HepG2 (cell line): ENCODE results near the gene TSG101. TPM values are rescaled to one million over a fixed set of nuclear protein-coding genes. Genes with fewer than 3 reads are reported as not detected.
A peak's percentile ranks its signal among the peaks of the same experiment; 100 is the strongest.

Source experiments
- ATF5 ChIP-seq: sonication (generic); formaldehyde crosslinking; IDR thresholded peaks from 2 replicates; pipeline ENCODE4 v1.4.0; 2020; ENCODE audit warnings: mild to moderate bottlenecking, low read depth, missing genetic modification reagents
- CEBPG ChIP-seq: IDR thresholded peaks from 2 replicates; pipeline ENCODE4 v1.6.1; 2016
- EED ChIP-seq: sonication (generic); formaldehyde crosslinking; IDR thresholded peaks from 2 replicates; pipeline ENCODE4 v1.5.0; 2020; ENCODE audit warnings: mild to moderate bottlenecking, missing genetic modification reagents
- HNRNPH1 ChIP-seq: fragments of 200-400 bp; formaldehyde crosslinking; optimal IDR thresholded peaks from 2 replicates; pipeline ENCODE3; 2017; ENCODE audit warnings: mild to moderate bottlenecking, low read depth, low read length
- HOXA9 ChIP-seq: sonication (generic); formaldehyde crosslinking; IDR thresholded peaks from 2 replicates; pipeline ENCODE4 v1.8.1; 2022; ENCODE audit warnings: missing genetic modification reagents, mild to moderate bottlenecking, moderate library complexity, borderline replicate concordance
- NFATC3 ChIP-seq: sonication (generic); formaldehyde crosslinking; IDR thresholded peaks from 2 replicates; pipeline ENCODE4 v1.5.1; 2020; ENCODE audit warnings: mild to moderate bottlenecking, missing genetic modification reagents
- NR2C2 ChIP-seq: sonication (generic); formaldehyde crosslinking; IDR thresholded peaks from 2 replicates; pipeline ENCODE4 v1.4.0; 2020; ENCODE audit warnings: missing genetic modification reagents, mild to moderate bottlenecking, moderate library complexity, borderline replicate concordance
- PITX1 ChIP-seq: sonication (generic); formaldehyde crosslinking; IDR thresholded peaks from 2 replicates; pipeline ENCODE4 v1.5.1; 2020; ENCODE audit warnings: mild to moderate bottlenecking, missing genetic modification reagents
- POLR2G ChIP-seq: fragments of 200-400 bp; formaldehyde crosslinking; IDR thresholded peaks from 2 replicates; pipeline ENCODE4 v1.6.1; 2018; ENCODE audit warnings: mild to moderate bottlenecking, low read depth, low read length, moderate library complexity
- THAP8 ChIP-seq: sonication (generic); formaldehyde crosslinking; IDR thresholded peaks from 2 replicates; pipeline ENCODE4 v1.5.1; 2020; ENCODE audit warnings: missing genetic modification reagents, mild to moderate bottlenecking, borderline replicate concordance
- ZBTB33 ChIP-seq: sonication (generic); formaldehyde crosslinking; IDR thresholded peaks from 2 replicates; pipeline ENCODE4 v1.4.0; 2020; ENCODE audit warnings: missing genetic modification reagents
- ZNF337 ChIP-seq: sonication (generic); formaldehyde crosslinking; IDR thresholded peaks from 2 replicates; pipeline ENCODE4 v1.5.1; 2020; ENCODE audit warnings: missing genetic modification reagents, low read depth, mild to moderate bottlenecking, borderline replicate concordance
- ZNF770 ChIP-seq: sonication (generic); formaldehyde crosslinking; IDR thresholded peaks from 2 replicates; pipeline ENCODE4 v1.5.0; 2020; ENCODE audit warnings: mild to moderate bottlenecking, missing genetic modification reagents
- polyA plus RNA-seq, 8 experiments: library from polyadenylated mRNA; depleted of rRNA in 3 of 8; stranded (reverse) in 7 of 8; unstranded in 1 of 8; fragments of >200 nt; fragmentation: Illumina TruSeq in 4 of 8; extraction: Trizol in 4 of 8; gene quantifications; 2 replicates each; pipeline versions ENCODE4 v1.2.1 to v1.2.3, GENCODE V29; 2011 to 2016; ENCODE audit warnings: low read depth in 4 of 8, missing spikeins in 1 of 8, mixed read lengths in 1 of 8; ENCODE audit not compliant: insufficient read depth in 1 of 8
- total RNA-seq, 5 experiments: library from RNA; depleted of rRNA; stranded (reverse); fragments of >200 nt; fragmentation: Illumina TruSeq; extraction: Trizol; gene quantifications; 2 replicates each; pipeline ENCODE4 v1.2.3, GENCODE V29; 2016; ENCODE audit warnings: low read depth in 1 of 5

Gene TSG101
- total and polyA plus RNA-seq, 2 of the 13 experiments (the other 11 are each of a cell fraction or from before 2014, with no cell fraction given) = 69.3 to 206 TPM

- TF ChIP-seq POLR2G (no peak), CEBPG (CRISPR knock-in tag) (peak; percentile 29; the same call in 1 of the 2 replicates), ATF5 (CRISPR knock-in tag) (no peak), HOXA9 (CRISPR knock-in tag) (no peak), ZNF770 (CRISPR knock-in tag) (peak; percentile 97), PITX1 (CRISPR knock-in tag) (no peak), ZNF337 (no peak), EED (CRISPR knock-in tag) (no peak), NFATC3 (CRISPR knock-in tag) (no peak), ZBTB33 (peak; percentile 34; the same call in 1 of the 2 replicates), THAP8 (CRISPR knock-in tag) (no peak), HNRNPH1 (no peak), NR2C2 (CRISPR knock-in tag) (peak; percentile 39; the same call in 1 of the 2 replicates)
- TF ChIP-seq, all 625 proteins: peak for 5
These were observed 60.3 kb downstream of the TSG101 start (continued) for GRCh38 chr11:18466402-18466801.
